Kidney epithelial cell (primary cell): ENCODE measurements around the gene RET. TPM values are rescaled to one million over a fixed set of nuclear protein-coding genes. Genes with fewer than 3 reads are reported as not detected.

Experiments used
- DNase-seq: peaks from one replicate; pipeline ENCODE4 v3.0.0-alpha.2; 2010; ENCODE audit warnings: low read depth
- H3K27me3 ChIP-seq: 2 replicates; pipeline ENCODE4 v1.6.0; 2011; ENCODE audit warnings: low read length; ENCODE audit not compliant: control insufficient read depth, insufficient read depth
- H3K36me3 ChIP-seq: 2 replicates; pipeline ENCODE4 v1.5.1; 2011; ENCODE audit warnings: low read length; ENCODE audit not compliant: control insufficient read depth, insufficient read depth
- H3K4me3 ChIP-seq: 2 replicates; pipeline ENCODE4 v1.5.1; 2011; ENCODE audit warnings: low read depth, mild to moderate bottlenecking, control low read depth, low read length
- CTCF ChIP-seq: IDR thresholded peaks from 2 replicates; pipeline ENCODE4 v1.5.1; 2011; ENCODE audit warnings: mild to moderate bottlenecking, moderate library complexity, low read length, control low read depth, inconsistent platforms; ENCODE audit not compliant: insufficient read depth, poor library complexity, severe bottlenecking
- total RNA-seq: library from RNA; depleted of rRNA; stranded (reverse); fragments of >200 nt; gene quantifications from 2 replicates; pipeline ENCODE4 v1.2.3, GENCODE V29; 2015

RET gene
- total RNA-seq, 1 donor from 2014 or later: 3.7 TPM

- no peak for DNase-seq
- H3K4me3 ChIP-seq: no peak overlapping the region
- no peak for TF ChIP-seq CTCF
- H3K36me3 ChIP-seq: no peaks in the 10 kb centered on the region
- H3K27me3 ChIP-seq: no peaks in the 10 kb centered on the region
Observed at GRCh38 chr10:43054593-43054992, 22.3 kb upstream of the RET start.

GRCh38 chr10:43055217-43055616 is 21.7 kb upstream of the RET start:
- no peak overlapping the region for H3K4me3 ChIP-seq
- H3K27me3 ChIP-seq: no peaks in the 10 kb centered on the region
- TF ChIP-seq CTCF: no peak
- DNase-seq: no peak
- H3K36me3 ChIP-seq: no peaks in the 10 kb centered on the region

GRCh38 chr10:43055991-43056567 is 20.8 kb upstream of the RET start:
- TF ChIP-seq CTCF: no peak

GRCh38 chr10:43056568-43057011 is 20.3 kb upstream of the RET start:
- no peak for DNase-seq
- Histone ChIP-seq H3K4me3 (no peak overlapping the region), H3K36me3 (no peaks in the 10 kb centered on the region), H3K27me3 (no peaks in the 10 kb centered on the region)
- TF ChIP-seq CTCF: no peak

More at GRCh38 chr10:43055991-43056567, 20.8 kb upstream of the RET start:
- Histone ChIP-seq H3K36me3 (no peaks in the 10 kb centered on the region), H3K4me3 (no peak overlapping the region), H3K27me3 (no peaks in the 10 kb centered on the region)
- no peak for DNase-seq

- TF ChIP-seq CTCF: no peak
- H3K27me3 ChIP-seq: no peaks in the 10 kb centered on the region
- no peak for DNase-seq
- H3K4me3 ChIP-seq: no peak overlapping the region
- no peaks in the 10 kb centered on the region for H3K36me3 ChIP-seq
Observed at GRCh38 chr10:43057231-43057711, 19.6 kb upstream of the RET start.

GRCh38 chr10:43057831-43058340 is 19.0 kb upstream of the RET start:
- no peak for DNase-seq
- Histone ChIP-seq H3K36me3 (no peaks in the 10 kb centered on the region), H3K4me3 (no peak overlapping the region), H3K27me3 (no peaks in the 10 kb centered on the region)
- TF ChIP-seq CTCF: no peak
